HL-60/S4 (cell line): Measurements from ENCODE around the gene TRIM17.

Source experiments
- in situ Hi-C: fragments of 300-500 bp; cut with MboI; formaldehyde crosslinking; loops from 2 replicates; pipeline ENCODE4 v1.14.3; 2022; ENCODE audit warnings: low sequenced_read_pairs

Gene TRIM17

DNA sequence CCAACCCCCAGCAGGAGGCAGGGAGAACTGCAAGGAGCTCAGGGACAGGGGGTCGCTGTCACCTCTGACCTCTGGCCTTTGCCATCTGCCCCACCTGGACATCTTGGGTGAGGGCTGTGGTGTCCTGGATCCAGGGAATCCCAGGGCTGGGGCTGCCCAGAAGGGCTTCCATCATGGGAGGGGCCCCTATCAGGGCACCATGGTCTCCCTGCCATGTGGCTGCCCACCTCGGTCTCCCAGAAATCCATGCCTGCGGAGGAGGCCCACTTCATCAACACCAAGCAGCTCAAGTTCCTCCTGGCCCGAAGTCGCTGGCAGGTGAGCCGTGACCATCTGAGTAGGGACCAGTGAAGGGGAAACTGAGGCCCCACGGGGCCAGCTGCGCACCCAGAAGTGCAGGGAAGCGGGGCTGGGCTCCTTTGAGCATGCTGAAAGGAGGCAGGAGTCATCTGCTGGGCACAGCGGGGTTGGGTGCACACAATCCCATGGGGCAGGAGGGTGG lies 46.2 kb downstream of the TRIM17 start:
- in situ Hi-C loops: no loop called here

DNA sequence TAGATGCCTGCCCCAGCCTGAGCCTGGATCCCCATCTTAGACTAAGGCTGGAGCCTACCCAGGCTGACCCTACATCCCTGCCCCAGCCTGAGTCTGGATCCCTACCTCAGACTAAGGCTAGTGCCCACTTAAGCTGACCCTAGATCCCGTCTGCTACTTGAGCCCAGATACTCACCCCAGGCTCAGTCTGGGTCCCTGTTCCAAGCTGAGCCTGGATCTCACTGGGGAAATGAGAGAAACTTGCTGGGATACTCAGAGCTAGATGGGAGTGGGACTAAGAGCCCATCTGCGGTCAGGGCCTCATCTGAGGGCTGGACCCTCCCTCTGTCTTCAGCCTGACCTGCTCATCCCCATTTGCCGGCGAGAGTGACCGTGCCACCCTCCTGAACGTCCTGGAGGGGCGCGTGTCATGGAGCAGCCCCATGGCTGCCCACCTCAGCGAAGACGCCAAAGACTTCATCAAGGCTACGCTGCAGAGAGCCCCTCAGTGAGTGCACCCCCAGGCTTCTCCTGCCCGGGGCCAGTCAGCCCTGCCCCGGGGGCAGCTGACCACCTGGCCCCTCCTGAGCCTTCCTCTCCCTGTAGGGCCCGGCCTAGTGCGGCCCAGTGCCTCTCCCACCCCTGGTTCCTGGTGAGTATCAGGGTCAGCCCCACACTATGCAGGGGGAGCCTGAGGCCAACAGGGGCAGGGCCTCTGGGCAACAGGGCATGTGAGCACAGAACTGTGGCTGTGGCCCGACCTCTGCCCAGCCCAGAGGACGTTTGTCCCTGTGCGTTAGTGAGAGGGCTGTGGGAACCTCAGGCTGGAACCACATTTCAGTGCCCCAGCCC lies 46.8 kb downstream of the TRIM17 start:
- in situ Hi-C loops: no loop called here

DNA sequence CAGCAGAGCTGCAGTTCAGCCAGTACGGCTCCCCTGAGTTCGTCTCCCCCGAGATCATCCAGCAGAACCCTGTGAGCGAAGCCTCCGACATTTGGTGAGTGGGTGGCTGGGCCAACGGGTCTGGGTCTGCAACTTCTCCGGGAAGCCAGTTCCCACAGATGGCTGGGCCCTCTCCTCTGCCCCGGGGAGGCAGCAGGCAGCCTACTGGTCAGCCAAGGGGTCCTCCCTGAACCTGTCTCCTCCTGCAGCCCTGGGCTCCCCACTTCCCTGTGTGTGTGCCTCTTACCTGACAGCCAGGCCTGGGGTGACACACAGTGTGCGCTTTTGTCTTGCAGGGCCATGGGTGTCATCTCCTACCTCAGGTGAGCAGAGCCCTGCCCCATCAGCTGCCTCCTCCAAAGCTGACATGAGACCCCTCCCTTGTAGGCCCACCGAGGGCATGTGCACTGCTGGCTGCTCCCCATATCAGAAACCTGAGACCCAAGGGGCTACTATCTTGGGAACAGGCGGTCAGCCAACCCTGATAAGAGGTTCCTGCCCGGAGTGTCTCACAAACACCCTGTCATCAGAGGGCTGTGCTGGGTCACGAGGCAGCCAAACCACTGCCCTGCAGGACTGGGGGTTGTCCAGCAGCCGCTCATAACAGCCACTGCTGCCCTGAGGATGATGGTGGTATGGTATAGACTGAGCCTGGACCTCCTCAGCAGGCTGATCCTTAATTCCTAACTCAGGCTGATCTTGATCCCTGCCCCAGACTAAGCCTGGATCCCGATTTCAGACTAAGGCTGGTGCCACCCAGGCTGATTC lies 47.7 kb downstream of the TRIM17 start:
- in situ Hi-C loops: no loop called here

DNA sequence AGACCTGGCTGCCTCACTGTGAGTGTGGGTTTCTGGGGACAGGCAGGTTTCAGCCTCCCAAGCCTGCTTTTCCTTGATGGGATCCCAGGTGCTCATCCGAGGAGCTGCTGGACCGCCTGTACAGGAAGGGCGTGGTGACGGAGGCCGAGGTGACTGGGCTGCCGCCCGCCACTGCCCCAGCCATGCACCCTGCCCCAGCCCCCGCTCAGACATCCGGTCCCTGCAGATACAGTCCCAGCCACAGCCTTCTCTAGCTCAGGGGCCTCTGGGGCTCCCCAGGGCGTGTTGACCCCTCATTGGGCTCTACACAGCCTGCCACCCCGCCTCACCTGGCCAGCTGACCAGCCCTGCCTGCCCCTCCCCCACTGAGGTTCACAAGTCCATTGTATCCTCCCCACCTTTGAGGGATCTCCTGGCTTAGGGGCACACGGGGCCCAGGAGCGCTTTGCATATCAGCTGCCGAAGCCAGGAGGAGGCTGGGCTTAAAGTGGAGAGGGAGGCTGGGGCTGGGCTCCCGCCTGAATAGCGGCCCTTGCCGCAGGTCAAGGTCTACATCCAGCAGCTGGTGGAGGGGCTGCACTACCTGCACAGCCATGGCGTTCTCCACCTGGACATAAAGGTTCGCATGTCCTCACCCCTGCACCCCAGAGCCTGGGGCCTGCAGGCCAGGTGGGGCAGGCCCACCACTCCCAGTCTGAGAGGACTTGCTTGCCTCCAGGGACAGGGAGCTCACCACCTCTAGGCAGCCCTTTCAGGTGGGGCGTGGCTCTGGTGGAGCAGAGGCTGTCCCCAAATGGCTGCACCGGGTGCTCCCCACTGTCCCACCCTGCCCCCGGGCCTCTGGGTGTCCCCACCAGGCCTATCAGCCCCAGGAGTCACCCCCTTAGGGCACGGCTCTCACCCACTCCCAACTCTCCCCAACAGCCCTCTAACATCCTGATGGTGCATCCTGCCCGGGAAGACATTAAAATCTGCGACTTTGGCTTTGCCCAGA lies 48.6 kb downstream of the TRIM17 start:
- in situ Hi-C loops: no loop called here

DNA sequence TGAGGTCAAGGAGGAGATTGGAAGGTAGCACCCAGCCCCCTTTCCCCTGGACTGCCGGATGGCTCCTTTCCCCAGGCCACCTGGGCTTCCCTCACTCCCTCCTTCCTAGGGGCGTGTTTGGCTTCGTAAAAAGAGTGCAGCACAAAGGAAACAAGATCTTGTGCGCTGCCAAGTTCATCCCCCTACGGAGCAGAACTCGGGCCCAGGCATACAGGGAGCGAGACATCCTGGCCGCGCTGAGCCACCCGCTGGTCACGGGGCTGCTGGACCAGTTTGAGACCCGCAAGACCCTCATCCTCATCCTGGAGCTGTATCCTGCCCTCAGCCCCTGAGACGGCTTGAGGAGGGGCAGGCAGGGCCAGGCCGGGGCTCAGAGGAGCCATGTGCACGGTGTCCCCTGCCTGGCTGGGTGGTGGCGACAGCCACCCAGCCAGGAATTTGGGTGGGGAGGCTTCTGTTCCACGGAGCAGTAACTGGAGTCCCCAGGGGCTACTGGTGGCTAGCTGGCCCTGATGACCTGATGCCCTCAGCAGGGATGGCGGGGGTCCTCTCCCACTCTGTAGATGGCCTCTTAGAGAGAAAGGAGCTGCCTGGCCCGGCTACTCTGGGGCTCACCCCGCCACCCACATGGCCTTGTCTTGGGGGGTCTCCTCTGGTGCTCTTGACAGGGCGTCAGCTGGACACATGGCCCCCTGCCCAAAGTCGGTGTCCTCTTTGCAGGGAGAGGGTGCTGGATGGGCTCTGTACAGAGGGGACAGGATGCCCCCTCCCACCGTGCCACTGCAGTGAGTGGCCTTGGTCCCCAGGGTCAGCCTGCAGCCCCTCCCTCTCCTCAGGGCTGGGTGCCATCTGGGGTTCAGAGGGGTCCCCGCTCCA lies 49.6 kb downstream of the TRIM17 start:
- in situ Hi-C loops: no loop called here

DNA sequence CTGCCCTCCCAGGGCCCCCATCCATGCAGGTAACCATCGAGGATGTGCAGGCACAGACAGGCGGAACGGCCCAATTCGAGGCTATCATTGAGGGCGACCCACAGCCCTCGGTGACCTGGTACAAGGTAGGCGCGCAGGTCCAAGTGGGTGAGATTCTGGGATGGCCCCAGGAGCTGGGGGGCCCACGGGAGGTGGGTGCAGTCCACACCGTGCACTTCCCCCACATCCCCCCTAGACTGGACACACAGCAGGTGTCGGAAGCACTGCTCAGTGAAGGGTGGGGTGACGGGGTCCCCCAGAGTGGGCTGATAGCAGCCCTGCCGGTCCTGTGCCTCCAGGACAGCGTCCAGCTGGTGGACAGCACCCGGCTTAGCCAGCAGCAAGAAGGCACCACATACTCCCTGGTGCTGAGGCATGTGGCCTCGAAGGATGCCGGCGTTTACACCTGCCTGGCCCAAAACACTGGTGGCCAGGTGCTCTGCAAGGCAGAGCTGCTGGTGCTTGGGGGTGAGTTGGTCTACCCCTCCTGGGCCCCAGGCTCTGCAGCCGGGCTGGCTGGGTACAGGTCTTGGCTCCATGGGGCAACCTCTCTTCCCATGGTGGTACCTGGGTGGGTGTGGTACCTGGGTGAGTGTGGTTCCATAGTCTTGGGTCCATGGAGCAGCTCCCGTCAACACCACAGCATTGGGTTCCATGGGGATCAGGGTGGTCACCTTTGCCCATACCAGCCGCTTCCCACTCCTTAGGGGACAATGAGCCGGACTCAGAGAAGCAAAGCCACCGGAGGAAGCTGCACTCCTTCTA lies 50.4 kb downstream of the TRIM17 start:
- in situ Hi-C loops: no loop called here

DNA sequence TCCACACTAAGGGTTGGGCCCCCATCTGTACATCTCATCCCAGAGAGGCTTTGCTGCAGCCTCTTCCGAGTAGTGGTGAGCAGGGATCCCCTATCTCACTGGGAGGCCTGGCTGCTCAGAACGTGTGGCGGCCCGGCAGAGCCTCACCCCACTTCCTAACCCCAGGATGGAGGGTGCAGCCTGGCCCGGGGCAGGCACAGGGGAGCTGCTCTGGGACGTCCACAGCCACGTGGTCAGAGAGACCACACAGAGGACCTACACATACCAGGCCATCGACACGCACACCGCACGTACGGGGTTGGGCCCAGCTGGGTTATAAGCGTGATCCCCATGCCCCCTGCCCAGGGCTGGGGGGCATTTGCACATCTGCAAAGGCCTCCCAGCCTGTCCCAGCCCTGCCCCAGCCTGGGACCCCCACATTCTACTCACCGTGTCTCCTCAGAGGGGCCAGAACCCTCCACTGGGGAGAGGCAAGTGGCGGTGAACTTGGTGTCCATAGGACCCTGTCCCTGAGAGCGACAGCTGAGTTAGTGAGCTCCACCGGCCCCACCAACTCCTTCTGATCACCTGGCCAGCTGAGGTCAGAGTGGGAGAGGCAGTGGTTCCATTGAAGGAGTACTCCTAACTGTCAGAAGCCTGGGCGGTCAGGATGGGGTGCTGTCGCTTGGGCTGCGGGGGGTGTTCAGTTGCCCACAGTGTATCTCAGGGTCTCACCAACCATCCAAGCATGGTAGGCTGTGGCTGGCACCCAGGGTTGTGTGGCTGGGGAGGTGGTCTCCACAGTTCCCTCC lies 51.2 kb downstream of the TRIM17 start:
- in situ Hi-C loops: no loop called here

DNA sequence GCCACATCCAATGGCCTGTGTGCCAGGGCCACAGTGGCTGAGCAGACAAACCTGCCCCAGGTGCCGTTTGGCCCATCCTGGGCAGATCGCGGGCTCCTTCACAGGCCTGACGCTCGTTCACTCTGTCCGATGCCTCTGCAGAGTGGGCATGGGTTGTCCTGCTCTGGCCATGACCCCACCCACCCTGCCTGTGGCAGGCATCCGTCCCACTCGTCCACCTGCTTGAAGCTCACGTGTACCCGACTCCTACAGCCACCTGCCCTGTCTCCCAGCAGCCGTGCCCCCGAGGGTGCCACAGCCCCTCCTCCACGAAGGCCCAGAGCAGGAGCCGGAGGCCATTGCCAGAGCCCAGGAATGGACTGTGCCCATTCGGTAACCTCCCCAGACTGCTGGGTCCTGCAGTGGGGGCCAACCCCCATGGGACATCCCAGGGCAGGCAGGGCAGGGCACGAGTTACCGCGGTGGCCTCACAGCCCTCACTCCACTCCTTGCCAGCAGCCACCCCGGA lies 51.9 kb downstream of the TRIM17 start:
- in situ Hi-C loops: no loop called here

DNA sequence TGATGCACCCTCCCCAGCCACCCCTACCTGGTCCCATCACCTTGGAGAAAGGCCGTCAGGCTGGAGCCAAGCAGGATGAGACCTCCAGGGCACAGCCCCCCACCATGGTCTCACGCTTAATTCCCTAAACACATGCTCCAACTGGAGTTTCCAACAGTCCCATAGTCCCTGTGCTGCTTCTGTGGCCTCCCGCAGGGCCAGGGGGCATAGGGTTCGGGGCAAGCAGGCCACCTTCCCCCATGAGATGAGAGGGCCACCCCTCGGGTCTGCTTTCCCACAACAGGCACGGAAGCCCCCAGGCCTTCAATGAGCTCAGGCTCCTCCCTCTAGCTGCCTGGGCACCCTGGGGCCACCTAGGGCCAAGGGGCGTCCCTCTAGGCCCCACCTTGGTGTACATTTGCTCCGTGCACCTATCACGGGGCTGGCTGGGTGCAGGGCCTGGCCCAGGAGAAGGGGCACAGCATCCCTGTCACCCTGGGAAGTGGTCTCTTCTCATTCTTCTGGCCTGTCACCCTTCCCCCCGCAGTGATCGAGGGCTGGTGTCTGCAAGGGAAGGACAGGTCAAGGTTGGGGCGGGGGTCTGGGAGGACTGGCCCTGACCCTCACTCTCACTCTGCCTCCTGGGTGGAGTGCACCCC lies 52.5 kb downstream of the TRIM17 start:
- in situ Hi-C loops: no loop called here

DNA sequence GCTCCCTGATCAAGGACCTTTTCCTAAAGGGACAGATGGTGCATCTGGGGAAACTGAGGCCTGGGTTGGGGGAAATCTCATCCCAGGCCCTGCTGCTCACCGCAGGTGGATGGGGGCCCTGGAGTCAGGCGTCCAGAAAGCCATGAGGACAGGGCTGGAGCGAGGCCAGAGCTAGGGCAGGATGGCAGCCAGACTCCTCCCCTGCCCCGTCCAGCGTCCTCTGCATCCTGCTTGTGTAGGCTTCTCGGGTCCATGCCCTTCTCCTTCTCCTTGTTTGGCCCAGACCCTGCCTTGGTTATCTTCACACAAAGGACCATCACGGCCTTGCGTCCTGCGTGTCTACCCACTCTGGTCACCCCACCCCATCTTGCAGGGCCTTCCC lies 53.0 kb downstream of the TRIM17 start:
- in situ Hi-C loops: no loop called here

DNA sequence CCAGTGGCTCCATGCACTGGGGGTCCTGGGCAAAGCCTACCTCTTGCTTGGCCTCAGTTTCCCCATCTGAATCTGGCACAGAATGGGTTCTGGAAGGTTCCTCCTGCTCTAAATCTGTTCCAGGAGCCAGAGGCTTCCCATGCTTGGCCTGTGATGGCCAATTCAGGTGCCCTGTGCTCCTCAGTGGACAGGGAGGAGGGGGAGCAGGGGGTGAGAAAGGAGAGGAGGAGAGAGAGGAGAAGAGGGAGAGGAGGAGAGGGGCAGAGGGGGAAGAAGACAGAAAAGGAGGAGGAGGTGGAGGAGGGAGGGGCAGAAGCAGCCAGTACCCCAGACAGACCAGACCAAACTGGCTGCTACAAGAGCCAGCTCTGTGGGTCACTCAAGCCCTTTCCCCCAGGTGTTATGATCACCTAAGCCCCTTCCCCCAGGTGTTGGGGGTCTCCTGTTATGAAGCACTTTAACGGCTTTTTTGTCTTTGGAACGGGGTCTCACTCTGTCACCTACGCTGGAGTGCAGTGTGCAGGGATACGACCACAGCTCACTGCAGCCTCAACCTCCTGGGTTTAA lies 53.7 kb downstream of the TRIM17 start:
- in situ Hi-C loops: no loop called here

DNA sequence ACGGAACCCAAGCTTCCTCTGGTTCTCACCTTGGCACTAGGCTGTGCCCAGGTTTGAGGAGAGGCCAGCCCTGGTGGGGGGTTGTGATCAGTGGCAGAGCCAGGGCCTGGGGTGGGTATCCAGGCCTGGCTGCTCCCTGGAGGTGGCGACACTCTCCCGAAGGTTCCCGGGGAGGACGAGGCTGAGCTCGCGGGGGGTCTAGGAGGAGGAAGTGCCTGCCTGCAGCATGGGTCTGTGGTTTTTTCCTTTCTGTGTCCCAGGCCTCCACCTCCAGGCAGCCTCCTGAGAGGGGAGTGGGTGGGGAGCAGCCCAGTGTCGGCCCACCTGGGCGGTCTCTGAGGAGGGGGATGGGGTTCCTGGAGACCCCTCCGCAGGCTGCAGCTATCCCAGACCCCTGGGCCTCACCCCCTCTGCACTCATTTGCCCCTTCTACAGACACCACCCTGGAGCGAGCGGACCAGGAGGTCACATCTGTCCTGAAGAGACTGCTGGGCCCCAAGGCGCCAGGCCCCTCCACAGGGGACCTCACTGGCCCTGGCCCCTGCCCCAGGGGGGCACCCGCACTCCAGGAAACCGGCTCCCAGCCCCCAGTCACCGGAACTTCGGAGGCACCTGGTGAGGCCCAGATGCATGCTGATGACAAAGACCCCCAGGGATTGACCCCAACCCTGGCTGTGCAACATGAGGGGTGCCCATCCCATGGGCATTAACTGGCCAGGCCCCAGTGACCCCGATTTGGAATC lies 54.3 kb downstream of the TRIM17 start:
- in situ Hi-C loops: no loop called here

DNA sequence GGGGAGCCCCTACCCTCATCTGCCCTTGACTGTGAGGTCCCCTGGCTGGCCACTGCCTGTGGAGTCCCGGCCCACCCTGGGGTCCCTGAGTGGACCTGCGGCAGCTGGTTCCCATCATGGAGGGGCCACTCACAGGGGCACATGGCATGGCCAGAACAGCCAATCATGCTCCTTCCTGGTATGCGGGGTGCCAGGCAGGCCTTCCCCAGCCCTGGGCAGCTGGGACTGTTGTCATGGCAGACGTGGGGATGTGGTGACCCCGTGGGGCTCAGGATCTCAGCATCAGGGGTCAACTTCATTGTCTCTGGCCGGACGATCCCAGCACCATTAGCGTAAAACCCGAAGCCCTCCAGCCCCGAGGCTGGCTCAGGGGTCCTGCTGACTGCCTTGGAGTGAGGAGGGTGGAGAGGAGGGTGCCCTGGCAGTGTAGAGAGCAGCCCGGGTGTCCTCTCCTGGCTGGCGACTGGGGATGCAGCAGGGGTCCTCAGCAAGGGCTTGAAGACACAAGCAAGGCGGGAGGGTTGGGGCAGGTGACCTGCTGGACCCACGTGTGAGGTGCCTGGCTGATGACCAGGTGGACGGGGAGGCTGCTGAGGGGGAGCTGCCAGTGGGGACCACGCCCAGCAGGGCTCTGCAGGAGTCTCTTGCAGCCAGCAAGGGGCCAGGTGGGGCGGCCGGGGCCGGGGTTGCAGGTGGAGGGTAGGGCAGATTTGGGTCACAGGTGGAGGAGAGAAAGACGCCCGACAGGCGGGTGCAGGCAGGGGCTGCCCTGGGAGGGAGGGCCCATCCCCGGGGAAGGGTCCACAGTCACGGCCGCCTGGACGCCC lies 55.1 kb downstream of the TRIM17 start:
- in situ Hi-C loops: no loop called here

DNA sequence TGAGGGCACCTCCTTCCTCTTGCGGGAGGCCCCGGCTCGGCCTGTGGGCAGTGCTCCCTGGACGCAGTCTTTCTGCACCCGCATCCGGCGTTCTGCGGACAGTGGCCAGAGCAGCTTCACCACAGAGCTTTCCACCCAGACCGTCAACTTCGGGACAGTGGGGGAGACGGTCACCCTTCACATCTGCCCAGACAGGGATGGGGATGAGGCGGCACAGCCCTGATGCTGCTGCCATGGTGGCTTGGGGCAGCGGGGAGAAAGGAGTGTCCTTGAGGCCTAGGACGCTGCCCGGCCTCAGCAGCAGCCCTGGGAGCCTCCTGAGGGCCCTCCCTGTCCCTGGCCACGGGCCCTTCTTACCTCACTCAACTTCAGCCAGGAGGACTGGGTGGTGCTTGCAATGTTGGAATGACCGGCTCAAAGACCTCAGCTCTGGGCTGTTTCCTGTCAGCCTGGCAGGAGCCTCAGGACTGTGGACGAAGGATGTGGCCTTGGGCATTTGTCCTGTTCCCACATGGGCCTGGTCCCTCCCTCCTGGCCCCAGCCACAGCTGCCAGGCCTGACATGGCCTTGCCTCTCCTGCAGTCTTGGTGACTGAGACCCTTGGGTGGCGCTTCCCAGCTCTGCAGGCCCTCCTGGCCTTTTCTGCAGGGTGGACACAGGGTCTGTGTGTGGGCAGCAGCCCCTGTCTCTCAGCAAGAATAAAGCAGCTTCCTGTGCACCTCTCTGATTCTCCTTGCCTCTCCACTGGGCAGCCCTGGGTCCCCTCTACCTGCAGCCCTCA lies 55.9 kb downstream of the TRIM17 start:
- in situ Hi-C loops: no loop called here
